ENCODE measurements around the gene TCF21. TPM values are rescaled to one million over a fixed set of nuclear protein-coding genes. Genes with fewer than 3 reads are reported as not detected.
"Not testable (repeated sequence)": the region's sequence is repeated elsewhere in the genome, so short reads cannot be mapped to it uniquely, and the experiment has no call there.

TCF21 gene
- not detected in 2 replicates for total RNA-seq (2014; rRNA removed; shearing (Covaris generic))

DNA sequence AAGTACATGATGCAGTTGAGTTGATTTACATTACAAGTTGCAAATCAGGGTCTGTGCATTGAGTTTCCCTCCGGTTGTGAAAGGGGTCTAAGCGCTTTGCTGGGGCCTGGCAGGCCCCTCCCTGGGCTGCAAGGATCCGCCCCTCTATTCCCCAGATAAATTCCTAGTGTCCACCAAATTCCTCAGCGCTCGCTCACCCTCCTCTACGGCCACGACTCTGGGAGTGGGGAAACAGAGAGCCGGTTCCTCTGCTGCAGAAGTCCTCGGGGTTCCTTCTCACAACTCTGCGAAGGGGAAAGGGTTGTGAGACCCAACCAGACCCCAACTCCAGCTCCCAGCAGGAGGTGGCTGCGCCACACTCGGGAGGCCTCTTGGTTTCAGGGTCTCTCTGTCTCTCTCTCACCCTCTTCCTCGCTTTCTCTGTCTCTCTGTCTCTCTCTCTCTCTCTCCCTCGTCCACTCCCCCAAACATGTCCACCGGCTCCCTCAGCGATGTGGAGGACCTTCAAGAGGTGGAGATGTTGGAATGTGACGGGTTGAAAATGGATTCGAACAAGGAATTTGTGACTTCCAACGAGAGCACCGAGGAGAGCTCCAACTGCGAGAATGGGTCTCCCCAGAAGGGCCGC, at the start of gene TCF21:
TSS of gene TCF21 (plus strand) at position 185 of the 628 bp plus-strand sequence. CDS start at position 470, 285 bp downstream.
- DNase-seq (ENCODE audit: low read depth), result peak; percentile 44

DNA sequence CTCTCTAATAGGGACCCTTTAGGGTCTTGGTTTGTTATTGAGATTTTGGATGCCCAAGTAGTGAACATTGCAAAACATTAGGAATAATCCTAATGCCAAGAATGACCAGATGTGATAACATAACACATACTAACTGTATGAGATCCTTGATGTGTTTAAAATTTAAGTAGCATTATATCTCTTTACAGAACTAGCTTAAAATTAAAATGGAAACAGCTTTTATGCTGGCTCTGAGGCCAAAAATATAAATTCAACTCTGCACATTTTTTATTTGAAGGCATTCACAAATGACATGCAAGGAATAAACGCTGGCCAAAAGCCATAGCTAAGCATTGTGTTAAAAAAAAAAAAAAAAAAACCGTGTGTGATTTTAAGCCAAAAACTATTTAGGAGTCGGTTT, 47.7 kb upstream of the TCF21 start:
- no peak for DNase-seq (ENCODE audit: low read depth)

DNA sequence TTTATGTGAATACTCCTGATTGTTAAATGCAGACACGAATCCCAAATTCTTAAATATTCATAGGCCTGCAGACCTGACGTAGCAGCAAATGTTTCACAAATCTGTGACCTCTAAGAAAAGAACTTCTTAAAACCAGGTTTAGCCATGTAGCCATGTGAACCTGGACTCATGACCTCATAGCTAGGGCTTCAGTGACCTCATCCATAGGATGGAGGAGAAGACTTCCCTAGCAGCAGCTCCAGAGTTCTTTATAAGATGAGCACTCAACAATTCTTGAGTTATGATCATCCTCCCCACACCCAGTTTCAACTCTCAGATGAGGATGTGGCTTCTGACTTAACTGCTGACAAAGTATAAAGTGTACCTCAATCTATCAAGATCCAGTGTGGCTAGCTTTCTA, 45.8 kb upstream of the TCF21 start:
- no peak for DNase-seq (ENCODE audit: low read depth)

DNA sequence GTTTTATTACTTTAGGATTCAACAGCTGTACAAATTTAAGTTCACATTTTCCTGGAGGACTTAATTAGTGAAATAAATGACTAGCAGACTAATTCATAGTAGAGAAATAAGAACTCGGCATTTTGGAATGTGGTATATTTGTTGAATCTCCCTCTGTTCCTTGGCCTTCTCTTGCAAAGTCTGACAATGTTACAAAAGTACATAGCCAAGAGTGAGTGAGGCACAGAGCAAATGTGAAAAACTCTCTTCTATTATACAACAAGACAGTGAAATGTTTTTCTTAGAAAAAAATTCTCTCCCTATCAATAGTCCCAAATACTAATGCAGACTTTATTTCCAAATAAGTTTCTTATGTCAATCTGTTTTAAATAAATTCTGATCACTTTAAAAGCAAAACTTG, 44.2 kb upstream of the TCF21 start:
- no peak for DNase-seq (ENCODE audit: low read depth)

DNA sequence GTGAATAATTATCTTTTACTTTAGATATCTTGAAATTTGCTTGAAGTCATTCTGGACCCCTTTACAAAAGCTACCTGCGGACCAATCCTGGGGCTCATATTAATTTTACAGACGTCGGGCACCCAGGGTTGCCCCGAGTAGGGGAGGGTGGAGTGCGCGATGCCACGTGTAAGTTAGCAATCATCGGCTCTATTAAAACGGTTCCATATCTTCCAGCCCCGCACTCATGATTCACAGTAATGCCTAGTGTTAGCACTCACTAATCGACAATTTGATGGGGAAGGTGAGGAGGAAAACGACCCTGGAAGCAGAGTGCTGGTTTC, 34.9 kb upstream of the TCF21 start:
- no peak for DNase-seq (ENCODE audit: low read depth)

- peak; percentile 21 for DNase-seq (ENCODE audit: low read depth)
These were observed 34.3 kb upstream of the TCF21 start for GRCh38 chr6:133854364-133855275.

DNA sequence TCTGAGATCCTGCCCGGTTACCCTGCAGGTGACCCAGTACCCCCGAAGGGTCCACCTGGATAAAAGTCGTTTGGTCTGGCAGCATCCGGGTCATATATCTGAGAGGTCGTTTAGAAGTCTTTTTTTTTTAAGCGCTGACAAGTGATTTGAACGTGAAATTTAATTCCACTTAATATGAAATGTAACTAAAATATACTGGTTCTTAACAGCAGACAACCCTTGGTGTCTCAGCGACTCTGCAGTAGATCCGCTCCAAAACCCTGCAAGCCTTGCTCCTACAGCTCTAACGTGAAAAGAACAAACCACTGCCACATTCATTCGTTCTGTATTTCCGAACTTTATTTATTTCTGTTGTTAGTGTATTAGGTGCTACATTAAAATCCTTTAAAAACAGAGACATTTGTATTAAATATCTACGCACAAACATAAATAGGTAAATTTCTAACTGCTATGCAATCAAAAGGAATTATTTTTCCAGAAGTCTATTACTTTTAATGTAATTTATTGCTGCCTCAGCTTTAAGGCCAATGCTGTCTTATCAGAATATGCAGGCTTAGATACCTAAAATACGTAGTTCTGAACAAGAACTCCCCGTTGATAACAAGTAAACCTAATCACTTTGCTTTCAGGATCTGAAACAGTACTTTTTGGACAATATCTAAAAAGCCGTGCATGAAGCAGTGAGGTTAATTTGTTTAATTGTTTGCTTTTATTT, 33.5 kb upstream of the TCF21 start:
- no peak for DNase-seq (ENCODE audit: low read depth)

DNA sequence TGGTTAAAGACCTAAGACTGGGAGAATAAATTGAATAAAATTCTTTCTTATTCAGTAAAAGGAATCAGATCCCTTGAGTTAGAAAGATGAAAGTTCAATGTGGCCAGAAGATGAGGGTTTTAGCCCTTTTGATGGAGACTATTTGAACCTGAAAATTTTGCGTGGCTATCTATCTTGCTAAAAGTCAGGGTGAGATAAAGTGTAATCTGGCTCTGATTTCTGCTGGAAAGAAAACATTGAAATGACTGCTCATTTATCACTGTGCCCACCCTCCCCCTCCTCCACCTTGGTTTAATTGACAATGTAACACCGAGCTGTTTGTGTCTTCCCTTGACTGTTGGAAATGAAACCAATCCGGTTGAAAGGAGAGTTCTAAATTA, 32.9 kb upstream of the TCF21 start:
- DNase-seq (ENCODE audit: low read depth), result no peak

DNA sequence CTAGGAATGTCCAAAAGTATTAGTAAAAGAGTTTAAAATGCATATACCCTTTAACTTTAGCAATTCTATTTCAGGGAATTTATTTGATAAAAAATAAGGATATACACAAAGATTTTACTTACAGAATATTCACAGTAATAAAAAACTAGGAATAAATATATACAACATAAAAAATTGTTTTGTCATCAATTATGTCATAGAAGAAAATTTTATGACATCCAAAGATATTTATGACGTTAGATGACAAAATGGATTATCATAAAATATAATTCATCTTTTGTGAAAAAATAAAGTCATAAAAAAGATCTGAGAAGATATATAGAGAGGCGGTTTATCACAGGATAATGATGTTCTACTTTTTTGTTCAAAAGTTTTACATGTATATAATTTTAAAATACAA, 32.0 kb upstream of the TCF21 start:
- DNase-seq (ENCODE audit: low read depth), result no peak

DNA sequence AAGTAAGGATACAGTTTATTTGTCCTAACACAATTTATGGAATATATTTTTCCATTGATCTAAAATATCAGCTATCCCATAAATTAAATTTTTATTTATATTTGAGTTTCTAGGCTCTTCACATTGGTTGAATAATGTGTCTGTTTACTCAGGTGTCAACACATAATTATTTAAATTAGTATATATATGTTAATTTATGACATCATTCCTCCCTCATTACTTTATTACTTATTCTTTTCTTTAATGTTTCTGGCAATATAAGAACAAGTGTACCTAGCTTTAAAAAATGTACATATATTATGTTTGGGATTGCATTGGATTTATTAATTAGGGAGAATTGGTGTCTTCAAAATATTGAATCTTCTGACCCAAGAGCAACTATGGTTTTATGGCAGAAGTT, 31.2 kb upstream of the TCF21 start:
- DNase-seq (ENCODE audit: low read depth), result no peak

- not testable (repeated sequence) for DNase-seq (ENCODE audit: low read depth)
These were observed 27.6 kb upstream of the TCF21 start for GRCh38 chr6:133861337-133861736.

- DNase-seq (ENCODE audit: low read depth), result no peak
These were observed 25.7 kb upstream of the TCF21 start for GRCh38 chr6:133863228-133863627.

- DNase-seq (ENCODE audit: low read depth), result no peak
These were observed 23.2 kb upstream of the TCF21 start for GRCh38 chr6:133865680-133866079.

GRCh38 chr6:133871131-133871530, 17.8 kb upstream of the TCF21 start:
- no peak for DNase-seq (ENCODE audit: low read depth)

DNA sequence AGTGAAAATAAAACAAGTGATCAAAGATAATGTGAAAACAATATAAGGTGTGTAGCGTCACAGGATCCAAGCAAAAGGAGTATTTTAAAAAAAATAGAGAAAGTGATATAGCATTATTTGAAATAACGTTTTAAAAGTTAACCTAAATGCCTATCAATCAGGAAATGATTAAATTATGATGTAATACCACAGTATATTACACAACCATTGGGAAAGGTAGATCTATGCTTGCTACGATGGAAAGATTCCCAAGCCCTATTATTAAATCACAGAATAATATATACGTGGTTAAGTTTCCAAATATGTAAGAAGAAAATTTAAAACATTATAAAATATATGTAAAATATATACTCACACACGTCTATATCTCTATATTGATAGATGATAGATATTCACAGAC, 15.4 kb upstream of the TCF21 start:
- DNase-seq (ENCODE audit: low read depth), result no peak

- DNase-seq (ENCODE audit: low read depth), result no peak
These were observed 11.8 kb upstream of the TCF21 start for GRCh38 chr6:133877116-133877515.

GRCh38 chr6:133880006-133880405, 8.9 kb upstream of the TCF21 start:
- DNase-seq (ENCODE audit: low read depth), result no peak

GRCh38 chr6:133880896-133881295, 8.0 kb upstream of the TCF21 start:
- DNase-seq (ENCODE audit: low read depth), result no peak

DNA sequence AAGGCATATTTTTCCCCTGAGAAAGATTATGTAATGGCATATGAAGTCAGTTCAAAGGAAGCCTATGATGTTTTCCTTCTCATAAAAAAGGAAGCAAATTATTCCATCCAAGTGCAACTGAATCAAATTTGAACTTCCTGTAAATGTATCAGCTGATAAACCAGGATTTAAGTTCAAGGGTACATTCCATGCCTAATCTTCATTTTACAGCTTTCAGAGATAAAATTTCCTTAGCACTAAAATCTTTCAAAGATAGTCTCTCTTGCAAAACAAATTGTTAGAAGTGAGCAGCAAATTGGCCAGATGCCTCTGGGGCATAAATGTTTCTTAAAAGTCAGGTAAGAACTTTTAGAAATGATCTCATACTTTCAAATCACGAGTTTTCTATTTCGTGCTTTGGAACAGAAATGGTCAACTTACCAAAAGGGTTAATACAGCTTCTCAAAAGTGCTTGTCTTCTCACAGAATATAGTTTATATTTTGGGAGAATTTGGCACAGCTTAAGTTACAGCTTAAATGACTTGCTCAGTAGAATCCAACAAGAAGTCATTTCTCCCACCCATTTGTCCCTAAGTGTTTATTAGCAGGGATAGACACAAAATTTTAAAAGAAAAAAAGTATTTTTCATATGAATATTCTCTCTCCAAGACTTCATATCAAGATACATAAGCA, 2.7 kb upstream of the TCF21 start:
- DNase-seq (ENCODE audit: low read depth), result no peak

DNA sequence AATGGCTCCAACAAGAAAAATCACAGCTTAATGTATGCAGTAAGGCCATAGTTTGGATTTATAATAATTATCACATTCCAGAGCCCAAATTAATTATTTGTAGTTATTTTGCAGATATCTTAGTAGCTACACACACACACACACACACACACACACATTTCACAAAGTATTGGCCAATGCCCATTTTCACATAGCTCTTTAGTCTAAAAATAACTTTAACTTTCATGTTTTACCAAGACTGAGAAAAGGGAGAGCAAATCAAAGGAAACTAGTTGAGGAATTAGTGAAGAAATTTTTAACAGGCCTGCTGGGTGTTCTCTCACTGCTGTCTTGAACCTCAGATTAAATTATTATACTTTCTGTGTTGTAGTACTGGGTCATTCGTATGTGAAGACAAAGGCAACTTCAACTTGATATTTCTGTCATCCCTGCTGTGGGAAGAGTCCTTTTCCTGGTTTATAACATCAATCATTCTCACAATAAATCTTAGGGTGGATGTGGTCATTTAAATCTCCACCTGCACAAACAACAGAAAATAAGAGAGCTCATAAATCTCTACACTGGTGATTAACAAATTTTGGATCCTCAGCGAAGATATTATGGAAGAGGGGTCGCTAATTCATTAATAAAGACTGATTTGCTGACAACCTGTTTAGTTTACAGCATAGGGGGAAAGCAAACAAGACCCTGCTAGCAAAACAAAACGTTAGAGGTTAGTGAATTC, 1.6 kb upstream of the TCF21 start:
- no peak for DNase-seq (ENCODE audit: low read depth)

GRCh38 chr6:133887880-133888230, 1.1 kb upstream of the TCF21 start:
- no peak for DNase-seq (ENCODE audit: low read depth)

Measured in Daoy (cell line).